Naive B cell (primary cell): ENCODE measurements around the gene A2ML1. TPM values are rescaled to one million over a fixed set of nuclear protein-coding genes. Genes with fewer than 3 reads are reported as not detected.
"Not testable (repeated sequence)": the region's sequence is repeated elsewhere in the genome, so short reads cannot be mapped to it uniquely, and the experiment has no call there.

Experiments used
- ATAC-seq, 2 donors: fragments of 150-1000 bp; cut with Tn5 transposase; 2 replicates each; pipeline ENCODE4 v1.10.0; 2021; ENCODE audit warnings: low read depth in 2 of 2, mild to moderate bottlenecking in 2 of 2, moderate library complexity in 2 of 2
- DNase-seq: peaks from one replicate; pipeline ENCODE4 v3.0.0; 2022
- H3K27ac Mint-ChIP-seq, 6 donors: one replicate each; pipeline ENCODE4 v1.8.0; 2020 to 2022; ENCODE audit warnings: mild to moderate bottlenecking in 6 of 6, mixed read lengths in 6 of 6, moderate library complexity in 5 of 6, inconsistent platforms in 2 of 6
- H3K27me3 Mint-ChIP-seq, 3 donors: one replicate each; pipeline ENCODE4 v1.8.0; 2021 to 2022; ENCODE audit warnings: mixed read lengths in 3 of 3, mild to moderate bottlenecking in 1 of 3
- H3K36me3 Mint-ChIP-seq, 2 donors: one replicate each; pipeline ENCODE4 v1.8.0; 2020 to 2022; ENCODE audit warnings: mixed read lengths in 2 of 2, inconsistent platforms in 1 of 2, mild to moderate bottlenecking in 1 of 2
- H3K4me1 Mint-ChIP-seq, 3 donors: one replicate each; pipeline ENCODE4 v1.8.0; 2020 to 2022; ENCODE audit warnings: mixed read lengths in 3 of 3, inconsistent platforms in 1 of 3, mild to moderate bottlenecking in 1 of 3, moderate library complexity in 1 of 3
- H3K4me3 Mint-ChIP-seq, 8 donors: one replicate each; pipeline ENCODE4 v1.8.0; 2020 to 2022; ENCODE audit warnings: mild to moderate bottlenecking in 8 of 8, mixed read lengths in 8 of 8, moderate library complexity in 8 of 8, inconsistent platforms in 2 of 8
- H3K9me3 Mint-ChIP-seq, 7 donors: one replicate each; pipeline ENCODE4 v1.8.0; 2020 to 2022; ENCODE audit warnings: mixed read lengths in 7 of 7, mild to moderate bottlenecking in 5 of 7, inconsistent platforms in 2 of 7, moderate library complexity in 1 of 7
- polyA plus RNA-seq, 6 donors: library from polyadenylated mRNA; unstranded; fragments of 300-500 nt; fragmentation: Illumina TruSeq; gene quantifications; one replicate each; pipeline ENCODE4 v1.2.3, GENCODE V29; 2021; ENCODE audit warnings: low read depth in 6 of 6

A2ML1 gene
- polyA plus RNA-seq, 6 donors from 2014 or later: not detected

DNA sequence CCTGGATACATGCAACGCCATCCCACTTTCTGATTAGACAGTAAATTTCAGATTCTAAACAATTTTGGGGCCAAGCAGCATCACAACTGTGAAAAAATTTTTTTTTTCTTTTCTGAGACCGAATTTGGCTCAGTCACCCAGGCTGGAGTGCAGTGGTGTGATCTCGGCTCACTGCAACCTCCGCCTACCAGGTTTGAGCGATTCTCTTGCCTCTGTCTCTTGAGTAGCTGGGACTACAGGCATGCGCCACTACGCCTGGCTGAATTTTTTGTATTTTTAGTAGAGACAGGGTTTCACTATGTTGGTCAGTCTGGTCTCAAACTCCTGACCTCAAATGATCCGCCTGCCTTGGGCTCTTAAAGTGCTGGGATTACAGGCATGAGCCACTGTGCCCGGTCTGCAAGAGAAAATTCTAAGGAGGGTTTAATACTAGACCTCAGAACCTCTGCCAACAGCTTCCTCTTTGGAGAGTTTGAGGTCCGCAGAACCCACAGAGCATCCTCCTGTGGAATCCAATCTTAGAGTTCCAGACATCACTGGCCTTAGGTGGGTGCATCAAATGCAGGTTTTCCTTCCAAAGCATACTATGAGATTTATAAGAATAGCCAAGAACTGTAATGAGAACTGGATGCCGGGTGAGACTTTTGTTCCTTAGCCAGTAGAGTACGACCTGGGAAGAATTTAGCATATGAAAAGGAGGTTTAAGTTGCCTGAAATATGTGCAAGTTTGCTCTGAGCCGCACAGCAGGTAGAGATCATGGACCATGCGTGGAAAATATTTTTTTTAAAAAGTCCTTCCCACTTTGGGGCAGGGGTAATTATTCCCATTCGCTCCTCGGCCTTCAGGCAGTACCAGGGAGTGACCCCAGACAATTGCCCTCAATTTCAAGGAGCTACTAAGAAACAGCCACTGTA is 84.1 kb downstream of the A2ML1 start:
- H3K9me3 Mint-ChIP-seq: peaks cover 7 to 19% (median 11%) of the 10 kb centered on the region in 7 donors
- H3K36me3 Mint-ChIP-seq: peaks cover 9 to 16% of the 10 kb centered on the region in 2 donors
- no peak for ATAC-seq

DNA sequence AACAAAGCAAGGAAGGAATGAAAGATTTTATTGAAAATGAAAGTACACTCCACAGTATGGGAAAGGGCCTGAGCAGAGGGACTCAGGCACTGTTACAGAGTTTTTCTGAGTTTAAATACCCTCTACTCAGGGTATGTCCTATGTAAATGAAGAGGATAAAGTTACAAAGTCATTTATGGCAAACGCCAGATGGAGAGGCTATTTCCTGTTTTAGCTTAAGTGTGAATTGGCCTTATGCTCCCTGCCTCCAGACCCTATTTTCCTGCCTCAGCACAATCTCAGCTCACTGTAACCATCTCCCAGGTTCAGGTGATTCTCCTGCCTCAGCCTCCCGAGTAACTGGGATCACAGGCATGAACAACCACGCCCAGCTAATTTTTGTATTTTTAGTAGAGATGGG is 85.1 kb downstream of the A2ML1 start:
- H3K36me3 Mint-ChIP-seq: peaks cover 7 to 12% of the 10 kb centered on the region in 2 donors
- no peak overlapping the region for H3K27ac Mint-ChIP-seq

More for the DNA sequence above, 84.1 kb downstream of the A2ML1 start:
- Mint-ChIP-seq H3K27ac (peak overlapping the region in 1 of 6 donors; percentile 48), H3K27me3 (no peaks in the 10 kb centered on the region), H3K4me3 (peak overlapping the region in 1 of 8 donors; percentile 43), H3K4me1 (peaks cover 28 to 49% (median 33%) of the 10 kb centered on the region in 3 donors)
- no peak for DNase-seq

GRCh38 chr12:8909752-8910151 is 87.3 kb downstream of the A2ML1 start:
- Mint-ChIP-seq H3K4me1 (peaks cover 24 to 38% (median 26%) of the 10 kb centered on the region in 3 donors), H3K36me3 (no peaks in the 10 kb centered on the region), H3K27me3 (no peaks in the 10 kb centered on the region), H3K27ac (no peak overlapping the region), H3K4me3 (no peak overlapping the region), H3K9me3 (no peaks in the 10 kb centered on the region)
- ATAC-seq (no peak), DNase-seq (no peak)

More for the DNA sequence above, 85.1 kb downstream of the A2ML1 start:
- ATAC-seq: no peak
- Mint-ChIP-seq H3K4me1 (peaks cover 29 to 48% (median 29%) of the 10 kb centered on the region in 3 donors), H3K9me3 (peaks cover 4 to 11% (median 7%) of the 10 kb centered on the region in 7 donors), H3K27me3 (no peaks in the 10 kb centered on the region), H3K4me3 (no peak overlapping the region)
- no peak for DNase-seq

GRCh38 chr12:8911606-8912268 is 89.3 kb downstream of the A2ML1 start:
- Mint-ChIP-seq H3K4me1 (peaks cover 13 to 20% (median 20%) of the 10 kb centered on the region in 3 donors), H3K27ac (peak overlapping the region in 1 of 6 donors; percentile 25), H3K27me3 (no peaks in the 10 kb centered on the region), H3K4me3 (peak overlapping the region in 1 of 8 donors; percentile 88), H3K36me3 (no peaks in the 10 kb centered on the region), H3K9me3 (no peaks in the 10 kb centered on the region)
- DNase-seq (no peak), ATAC-seq (no peak)

GRCh38 chr12:8912914-8913313 is 90.5 kb downstream of the A2ML1 start:
- peaks cover 13 to 19% (median 16%) of the 10 kb centered on the region in 3 donors for H3K4me1 Mint-ChIP-seq
- peak overlapping the region in 5 of 6 donors; percentile 9 to 98 (median 91) for H3K27ac Mint-ChIP-seq
- no peaks in the 10 kb centered on the region for H3K9me3 Mint-ChIP-seq
- DNase-seq (no peak), ATAC-seq (peak; percentile 21 to 27)
- no peaks in the 10 kb centered on the region for H3K36me3 Mint-ChIP-seq
- no peaks in the 10 kb centered on the region for H3K27me3 Mint-ChIP-seq
- peak overlapping the region in 7 of 8 donors; percentile 49 to 94 (median 92) for H3K4me3 Mint-ChIP-seq

GRCh38 chr12:8913702-8914032 is 91.2 kb downstream of the A2ML1 start:
- peaks cover 13 to 19% (median 16%) of the 10 kb centered on the region in 3 donors for H3K4me1 Mint-ChIP-seq
- H3K27me3 Mint-ChIP-seq: no peaks in the 10 kb centered on the region
- ATAC-seq: no peak
- no peaks in the 10 kb centered on the region for H3K36me3 Mint-ChIP-seq
- no peaks in the 10 kb centered on the region for H3K9me3 Mint-ChIP-seq
- peak overlapping the region; percentile 85 to 97 (median 92) for H3K4me3 Mint-ChIP-seq
- DNase-seq: no peak
- H3K27ac Mint-ChIP-seq: peak overlapping the region in 5 of 6 donors; percentile 90 to 98 (median 97)

DNA sequence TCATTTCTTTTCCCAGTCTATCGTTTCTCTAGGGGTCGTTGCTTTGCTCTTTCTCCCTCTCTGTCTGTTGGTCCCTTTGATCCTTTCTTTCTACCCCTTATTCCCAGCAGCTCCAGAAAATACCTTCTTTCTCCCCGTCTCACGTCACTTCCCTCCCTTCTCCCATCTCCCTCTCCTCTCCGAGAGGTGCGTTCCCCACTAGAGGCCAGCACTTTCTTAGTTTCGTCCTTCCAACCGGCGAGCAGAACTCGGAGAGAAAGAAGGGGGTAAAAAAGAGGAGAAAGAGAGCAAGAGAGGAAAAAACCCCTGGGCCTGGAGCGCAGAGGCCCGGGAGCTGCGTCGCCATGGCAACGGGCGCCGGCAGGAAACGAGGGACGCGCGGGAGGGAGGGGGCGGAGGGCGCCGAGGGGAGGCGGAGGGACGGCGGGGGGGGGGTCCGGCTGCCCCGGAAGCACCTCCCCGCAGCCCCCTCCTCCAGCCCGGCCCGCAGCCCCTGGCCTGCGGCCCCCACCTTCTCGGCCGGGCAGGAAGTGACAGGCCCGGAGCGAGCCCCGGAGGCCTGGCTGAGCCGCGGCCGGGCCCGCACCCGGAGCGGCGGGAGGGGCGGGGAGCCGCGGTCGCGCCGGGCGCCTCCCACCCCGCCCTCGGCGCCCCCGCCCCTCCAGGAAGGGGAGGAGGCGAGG is 91.8 kb downstream of the A2ML1 start, which contains the start of gene PHC1:
Gene PHC1, plus strand, starts transcription at position 477 of the 683 bp plus-strand sequence. CDS start 3,169 bp downstream, outside the sequence.
- DNase-seq (peak; percentile 70), ATAC-seq (peak; percentile 68 to 72)
- not testable (repeated sequence) for H3K27me3 Mint-ChIP-seq, H3K9me3 Mint-ChIP-seq, H3K36me3 Mint-ChIP-seq
- peak within 1 kb of the TSS in 5 of 6 donors; percentile 90 to 98 (median 97) for H3K27ac Mint-ChIP-seq
- peaks cover 13 to 19% (median 16%) of the 10 kb centered on the region in 3 donors for H3K4me1 Mint-ChIP-seq
- H3K4me3 Mint-ChIP-seq: peak within 1 kb of the TSS; percentile 85 to 97 (median 92)

DNA sequence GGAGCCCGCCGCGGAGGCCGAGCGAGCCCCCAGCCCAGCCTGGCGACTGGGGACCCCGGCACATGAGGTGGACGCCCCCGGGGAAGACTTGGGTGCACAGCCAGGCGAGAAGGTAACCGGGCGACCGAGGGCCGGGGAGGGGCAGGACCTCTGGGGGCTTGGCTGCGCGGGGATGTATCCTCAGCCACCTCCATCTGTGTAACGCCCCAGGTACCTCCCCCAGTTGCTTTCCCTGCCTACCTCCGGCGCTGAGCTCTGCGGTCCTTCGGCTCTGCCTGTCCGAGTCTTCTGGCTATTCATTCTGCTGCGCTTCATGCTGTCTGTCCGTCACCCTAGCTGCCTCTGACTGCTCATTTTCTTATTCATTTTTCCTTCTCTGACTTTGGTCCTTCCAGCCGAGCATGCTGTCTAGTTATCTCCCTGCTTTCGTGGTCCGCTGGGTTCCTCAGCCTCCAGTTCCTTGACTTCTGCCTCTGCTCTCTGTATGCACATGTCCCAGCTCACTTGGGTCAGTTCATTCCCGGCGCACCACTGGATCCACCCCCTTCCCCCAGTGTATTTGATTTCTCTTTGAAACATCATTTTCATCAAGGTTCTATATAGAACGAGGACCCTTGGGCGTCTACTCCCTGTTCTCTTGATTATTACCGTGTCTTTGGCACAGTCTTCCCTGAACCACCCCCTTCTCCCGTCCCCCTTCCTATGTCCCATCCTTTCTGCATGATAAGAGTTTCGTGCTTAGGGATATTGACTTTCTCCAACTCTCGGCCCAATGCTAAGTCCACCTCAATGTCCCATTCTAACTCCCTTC is 92.5 kb downstream of the A2ML1 start:
- no peaks in the 10 kb centered on the region for H3K36me3 Mint-ChIP-seq
- no peaks in the 10 kb centered on the region for H3K27me3 Mint-ChIP-seq
- H3K4me3 Mint-ChIP-seq: no peak overlapping the region
- no peak overlapping the region for H3K27ac Mint-ChIP-seq
- DNase-seq (peak; percentile 59), ATAC-seq (peak; percentile 72 to 77)
- H3K9me3 Mint-ChIP-seq: no peaks in the 10 kb centered on the region
- peaks cover 13 to 19% (median 16%) of the 10 kb centered on the region in 3 donors for H3K4me1 Mint-ChIP-seq

GRCh38 chr12:8916154-8916553 is 93.7 kb downstream of the A2ML1 start:
- H3K27ac Mint-ChIP-seq: no peak overlapping the region
- no peak overlapping the region for H3K4me3 Mint-ChIP-seq
- no peak for ATAC-seq
- H3K27me3 Mint-ChIP-seq: no peaks in the 10 kb centered on the region
- no peak for DNase-seq
- H3K36me3 Mint-ChIP-seq: peaks cover 5% of the 10 kb centered on the region in 2 donors
- peaks cover 13 to 19% (median 14%) of the 10 kb centered on the region in 3 donors for H3K4me1 Mint-ChIP-seq
- no peaks in the 10 kb centered on the region for H3K9me3 Mint-ChIP-seq

DNA sequence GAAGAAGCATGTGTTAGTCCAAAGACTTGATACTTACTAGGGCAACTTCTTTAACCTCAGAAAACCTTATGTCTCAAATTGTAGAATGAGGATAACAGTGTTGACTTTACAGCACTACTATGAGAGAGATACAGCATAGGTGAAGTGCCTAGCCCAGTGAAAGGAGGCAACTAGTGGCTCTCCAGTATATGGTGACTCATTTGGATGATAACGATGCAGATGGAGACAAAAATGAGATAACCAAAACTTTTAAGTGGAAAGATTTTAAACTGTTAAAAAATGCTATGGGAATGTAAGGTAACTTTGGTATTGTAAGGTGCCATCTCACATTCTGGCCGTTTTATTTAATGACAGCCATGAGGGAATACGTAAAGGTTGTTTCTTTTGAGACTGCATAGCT is 94.6 kb downstream of the A2ML1 start:
- no peak overlapping the region for H3K4me3 Mint-ChIP-seq
- H3K4me1 Mint-ChIP-seq: peaks cover 9 to 13% (median 13%) of the 10 kb centered on the region in 3 donors
- no peaks in the 10 kb centered on the region for H3K27me3 Mint-ChIP-seq
- DNase-seq (no peak), ATAC-seq (no peak)
- H3K36me3 Mint-ChIP-seq: peaks cover 8 to 10% of the 10 kb centered on the region in 2 donors
- no peak overlapping the region for H3K27ac Mint-ChIP-seq
- H3K9me3 Mint-ChIP-seq: no peaks in the 10 kb centered on the region

- DNase-seq: no peak
- H3K27ac Mint-ChIP-seq: no peak overlapping the region
Measured at GRCh38 chr12:8917751-8918150, 95.3 kb downstream of the A2ML1 start.

DNA sequence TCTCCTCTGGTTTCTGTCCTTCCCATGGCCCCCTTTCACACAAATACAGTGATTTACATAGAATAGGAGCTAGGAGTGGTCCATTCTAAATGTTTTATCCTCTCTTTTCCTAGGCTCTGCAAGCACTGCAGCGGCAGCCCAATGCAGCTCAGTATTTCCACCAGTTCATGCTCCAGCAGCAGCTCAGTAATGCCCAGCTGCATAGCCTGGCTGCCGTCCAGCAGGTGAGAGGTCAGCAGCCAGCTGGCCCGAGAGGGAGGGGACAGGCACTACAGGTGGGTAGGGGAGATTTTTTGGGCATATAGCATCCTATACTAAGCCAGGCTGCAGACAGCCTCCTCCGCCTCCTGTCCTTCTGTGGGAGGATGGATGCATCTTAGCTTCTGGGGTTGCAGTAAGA is 97.2 kb downstream of the A2ML1 start:
- H3K36me3 Mint-ChIP-seq: peaks cover 16 to 20% of the 10 kb centered on the region in 2 donors
- H3K4me3 Mint-ChIP-seq, H3K27me3 Mint-ChIP-seq, H3K27ac Mint-ChIP-seq, DNase-seq, ATAC-seq, H3K9me3 Mint-ChIP-seq, H3K4me1 Mint-ChIP-seq: not testable (repeated sequence)

More at GRCh38 chr12:8917751-8918150, 95.3 kb downstream of the A2ML1 start:
- no peaks in the 10 kb centered on the region for H3K9me3 Mint-ChIP-seq
- H3K4me1 Mint-ChIP-seq: peaks cover 9 to 13% (median 11%) of the 10 kb centered on the region in 3 donors
- no peak for ATAC-seq
- H3K36me3 Mint-ChIP-seq: peaks cover 10 to 15% of the 10 kb centered on the region in 2 donors
- H3K27me3 Mint-ChIP-seq: no peaks in the 10 kb centered on the region
- no peak overlapping the region for H3K4me3 Mint-ChIP-seq
